Lower leg skin (tissue), 3 donors: ENCODE data around the gene UNC13B.

ENCODE experiments used
- POLR2A ChIP-seq, 2 donors: fragments of 450-650 bp; IDR thresholded peaks; one replicate each; pipeline ENCODE4 v1.6.1; 2016 to 2017; ENCODE audit warnings: antibody characterized with exemption in 2 of 2, mild to moderate bottlenecking in 1 of 2, moderate library complexity in 1 of 2
- TF ChIP-seq, protein P1 (sequence below), 3 donors: fragments of 450-650 bp; IDR thresholded peaks; one replicate each; pipeline ENCODE4 v1.5.1; 2016; ENCODE audit warnings: antibody characterized with exemption in 3 of 3, mild to moderate bottlenecking in 3 of 3, moderate library complexity in 2 of 3

DNA sequence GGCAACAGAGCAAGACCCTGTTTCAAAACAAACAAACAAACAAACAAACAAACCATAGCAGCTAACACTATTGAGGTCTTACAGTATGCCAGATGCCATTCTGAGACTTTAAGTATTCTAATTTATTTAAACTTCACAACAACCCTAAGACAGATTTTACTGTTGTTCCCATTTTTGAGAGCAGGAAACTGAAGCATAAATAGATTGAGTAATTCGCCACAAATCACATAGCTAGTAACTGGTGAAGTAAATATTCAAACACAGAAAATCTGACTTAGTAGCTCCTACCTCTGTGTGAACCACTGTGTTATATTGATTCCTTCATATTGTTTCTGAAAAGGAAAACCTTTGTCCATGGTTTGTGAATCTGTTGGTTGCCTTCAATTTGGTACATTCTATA is 98.4 kb downstream of the UNC13B start:
- no peak for TF ChIP-seq POLR2A (IDR thresholded peaks at IDR 0.05)
- TF ChIP-seq, protein P1, sequence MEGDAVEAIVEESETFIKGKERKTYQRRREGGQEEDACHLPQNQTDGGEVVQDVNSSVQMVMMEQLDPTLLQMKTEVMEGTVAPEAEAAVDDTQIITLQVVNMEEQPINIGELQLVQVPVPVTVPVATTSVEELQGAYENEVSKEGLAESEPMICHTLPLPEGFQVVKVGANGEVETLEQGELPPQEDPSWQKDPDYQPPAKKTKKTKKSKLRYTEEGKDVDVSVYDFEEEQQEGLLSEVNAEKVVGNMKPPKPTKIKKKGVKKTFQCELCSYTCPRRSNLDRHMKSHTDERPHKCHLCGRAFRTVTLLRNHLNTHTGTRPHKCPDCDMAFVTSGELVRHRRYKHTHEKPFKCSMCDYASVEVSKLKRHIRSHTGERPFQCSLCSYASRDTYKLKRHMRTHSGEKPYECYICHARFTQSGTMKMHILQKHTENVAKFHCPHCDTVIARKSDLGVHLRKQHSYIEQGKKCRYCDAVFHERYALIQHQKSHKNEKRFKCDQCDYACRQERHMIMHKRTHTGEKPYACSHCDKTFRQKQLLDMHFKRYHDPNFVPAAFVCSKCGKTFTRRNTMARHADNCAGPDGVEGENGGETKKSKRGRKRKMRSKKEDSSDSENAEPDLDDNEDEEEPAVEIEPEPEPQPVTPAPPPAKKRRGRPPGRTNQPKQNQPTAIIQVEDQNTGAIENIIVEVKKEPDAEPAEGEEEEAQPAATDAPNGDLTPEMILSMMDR (IDR thresholded peaks at IDR 0.05), result no peak
